ENCODE data around the gene SPRING1.

SPRING1 gene

GRCh38 chr12:116739381-116739887, 1.6 kb upstream of the SPRING1 start:
- no peak for DNase-seq

GRCh38 chr12:116736962-116737773, 701 bp downstream of the SPRING1 start:
- DNase-seq: no peak

GRCh38 chr12:116735951-116736599, 1.8 kb downstream of the SPRING1 start:
- DNase-seq: no peak

- DNase-seq: no peak
These were observed 2.8 kb downstream of the SPRING1 start for GRCh38 chr12:116735084-116735483.

GRCh38 chr12:116734156-116734768, 3.6 kb downstream of the SPRING1 start:
- DNase-seq: no peak

- DNase-seq: no peak
These were observed 6.1 kb downstream of the SPRING1 start for GRCh38 chr12:116731801-116732200.

- DNase-seq: no peak
These were observed 10.0 kb downstream of the SPRING1 start for GRCh38 chr12:116727891-116728290.

GRCh38 chr12:116727261-116727660, 10.6 kb downstream of the SPRING1 start:
- no peak for DNase-seq

- no peak for DNase-seq
These were observed 11.2 kb downstream of the SPRING1 start for GRCh38 chr12:116726694-116727093.

GRCh38 chr12:116722245-116722644, 15.6 kb downstream of the SPRING1 start:
- DNase-seq: no peak

GRCh38 chr12:116719731-116720528, 17.9 kb downstream of the SPRING1 start:
- no peak for DNase-seq

GRCh38 chr12:116718655-116719454, 19.0 kb downstream of the SPRING1 start:
- DNase-seq: no peak

GRCh38 chr12:116717466-116718437, 20.1 kb downstream of the SPRING1 start:
- DNase-seq: peak; percentile 86

GRCh38 chr12:116714175-116714574, 23.7 kb downstream of the SPRING1 start:
- no peak for DNase-seq

GRCh38 chr12:116713527-116713926, 24.3 kb downstream of the SPRING1 start:
- DNase-seq: no peak

- DNase-seq: no peak
These were observed 25.2 kb downstream of the SPRING1 start for GRCh38 chr12:116712458-116713303.

- no peak for DNase-seq
These were observed 27.3 kb downstream of the SPRING1 start for GRCh38 chr12:116710370-116711150.

GRCh38 chr12:116709768-116710167, 28.1 kb downstream of the SPRING1 start:
- DNase-seq: no peak

All from right hindlimb (tissue), 1 donor.